Measurements from ENCODE around the gene LMAN1. TPM values are rescaled to one million over a fixed set of nuclear protein-coding genes. Genes with fewer than 3 reads are reported as not detected.

LMAN1 gene
- total RNA-seq, 4 donors from 2014 or later = 122 to 198 (median 170) TPM

- no peak for DNase-seq
- H3K4me1 ChIP-seq = no peaks in the 10 kb centered on the region
- H3K4me3 ChIP-seq (replicated peaks in 1 of 3) = no peak overlapping the region
- no peaks in the 10 kb centered on the region for H3K27me3 ChIP-seq
- TF ChIP-seq POLR2A (IDR thresholded peaks at IDR 0.05) = no peak
- H3K27ac ChIP-seq = no peak overlapping the region
- intact Hi-C loops (cut with DNase I) = no loop called here
- H3K36me3 ChIP-seq = no peaks in the 10 kb centered on the region
- no peaks in the 10 kb centered on the region for H3K9me3 ChIP-seq
- 79 to 81% methylated on average over 4 of the region's 4 CpGs for WGBS, 2 donors
These were observed 57.1 kb downstream of the LMAN1 start for GRCh38 chr18:59301929-59302328.

- no peak overlapping the region for H3K4me3 ChIP-seq (replicated peaks in 1 of 3)
- H3K27ac ChIP-seq = no peak overlapping the region
- intact Hi-C loops (cut with DNase I) = no loop called here
- H3K27me3 ChIP-seq = no peaks in the 10 kb centered on the region
- no peaks in the 10 kb centered on the region for H3K36me3 ChIP-seq
- DNase-seq = no peak
- no peak for TF ChIP-seq CTCF (IDR thresholded peaks at IDR 0.05)
- TF ChIP-seq POLR2A (IDR thresholded peaks at IDR 0.05) = no peak
- 41 to 62% methylated on average over 2 to 3 of the region's 3 CpGs for WGBS, 2 donors
- H3K9me3 ChIP-seq = no peaks in the 10 kb centered on the region
- no peaks in the 10 kb centered on the region for H3K4me1 ChIP-seq
These were observed 58.3 kb downstream of the LMAN1 start for GRCh38 chr18:59300676-59301285.

GRCh38 chr18:59298871-59299270 lies 60.2 kb downstream of the LMAN1 start:
- WGBS, 2 donors = 60 to 68% methylated on average over 8 of the region's 8 CpGs
- H3K4me3 ChIP-seq (replicated peaks in 1 of 3) = no peak overlapping the region
- DNase-seq = no peak
- H3K27ac ChIP-seq = no peak overlapping the region
- H3K36me3 ChIP-seq = no peaks in the 10 kb centered on the region
- no peaks in the 10 kb centered on the region for H3K4me1 ChIP-seq
- no peaks in the 10 kb centered on the region for H3K27me3 ChIP-seq
- intact Hi-C loops (cut with DNase I) = no loop called here
- no peaks in the 10 kb centered on the region for H3K9me3 ChIP-seq
- no peak for TF ChIP-seq POLR2A (IDR thresholded peaks at IDR 0.05)
- no peak for TF ChIP-seq CTCF (IDR thresholded peaks at IDR 0.05)

- intact Hi-C loops (cut with DNase I) = no loop called here
- no peak for DNase-seq
- H3K27ac ChIP-seq = no peak overlapping the region
- no peaks in the 10 kb centered on the region for H3K36me3 ChIP-seq
- H3K4me3 ChIP-seq (replicated peaks in 1 of 3) = no peak overlapping the region
- H3K9me3 ChIP-seq = no peaks in the 10 kb centered on the region
- no peaks in the 10 kb centered on the region for H3K27me3 ChIP-seq
- TF ChIP-seq POLR2A (IDR thresholded peaks at IDR 0.05) (no peak), CTCF (IDR thresholded peaks at IDR 0.05) (no peak)
- no peaks in the 10 kb centered on the region for H3K4me1 ChIP-seq
These were observed 65.7 kb downstream of the LMAN1 start for GRCh38 chr18:59293317-59293716.

- no peaks in the 10 kb centered on the region for H3K9me3 ChIP-seq
- no peak overlapping the region for H3K4me3 ChIP-seq (replicated peaks in 1 of 3)
- TF ChIP-seq POLR2A (IDR thresholded peaks at IDR 0.05) (no peak), CTCF (IDR thresholded peaks at IDR 0.05) (no peak)
- no peaks in the 10 kb centered on the region for H3K4me1 ChIP-seq
- WGBS, 2 donors = 70 to 76% methylated on average over 6 of the region's 6 CpGs
- H3K36me3 ChIP-seq = no peaks in the 10 kb centered on the region
- DNase-seq = no peak
- no peak overlapping the region for H3K27ac ChIP-seq
- peaks cover 9% of the 10 kb centered on the region for H3K27me3 ChIP-seq
- intact Hi-C loops (cut with DNase I) = no loop called here
These were observed 72.7 kb downstream of the LMAN1 start for GRCh38 chr18:59286341-59286740.

- 88 to 89% methylated on average over 11 of the region's 11 CpGs for WGBS, 2 donors
- H3K36me3 ChIP-seq = no peaks in the 10 kb centered on the region
- no peaks in the 10 kb centered on the region for H3K4me1 ChIP-seq
- peaks cover 9% of the 10 kb centered on the region for H3K27me3 ChIP-seq
- H3K4me3 ChIP-seq (replicated peaks in 1 of 3) = no peak overlapping the region
- TF ChIP-seq CTCF (IDR thresholded peaks at IDR 0.05) = no peak
- no peak for TF ChIP-seq POLR2A (IDR thresholded peaks at IDR 0.05)
- no peaks in the 10 kb centered on the region for H3K9me3 ChIP-seq
- no peak overlapping the region for H3K27ac ChIP-seq
- DNase-seq = no peak
- intact Hi-C loops (cut with DNase I) = no loop called here
These were observed 76.7 kb downstream of the LMAN1 start for GRCh38 chr18:59282341-59282740.

All from thyroid gland (tissue), 4 donors.